ENCODE results near the gene LIN7B. TPM values are rescaled to one million over a fixed set of nuclear protein-coding genes. Genes with fewer than 3 reads are reported as not detected.

The LIN7B gene
- total and polyA plus RNA-seq, 4 donors, result 2.2 to 3.8 (median 2.8) TPM

DNA sequence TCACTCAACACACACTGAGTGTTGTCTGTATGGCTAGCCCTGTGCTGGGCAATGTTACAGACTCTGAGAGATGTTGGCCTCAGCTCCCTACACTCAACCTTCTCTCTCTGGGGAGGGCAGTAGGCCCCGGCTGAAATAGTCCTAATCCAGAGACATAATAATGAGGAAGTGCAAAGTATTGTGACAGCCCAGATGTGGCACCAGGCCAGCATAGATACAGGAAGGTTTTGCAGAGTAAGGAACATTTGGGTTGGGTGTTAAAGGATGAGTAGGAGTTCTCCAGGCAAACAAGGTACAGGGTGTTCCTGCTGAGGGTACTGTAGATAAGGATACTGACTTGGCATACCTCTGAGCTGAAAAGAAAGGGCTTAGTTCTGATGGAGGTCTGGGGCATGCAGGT, 2.4 kb downstream of the LIN7B start:
- no peak for DNase-seq (ENCODE audit: low spot score)
- TF ChIP-seq, protein P1, sequence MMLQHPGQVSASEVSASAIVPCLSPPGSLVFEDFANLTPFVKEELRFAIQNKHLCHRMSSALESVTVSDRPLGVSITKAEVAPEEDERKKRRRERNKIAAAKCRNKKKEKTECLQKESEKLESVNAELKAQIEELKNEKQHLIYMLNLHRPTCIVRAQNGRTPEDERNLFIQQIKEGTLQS (IDR thresholded peaks at IDR 0.05), result no peak
- TF ChIP-seq SP1 (IDR thresholded peaks at IDR 0.05) (no peak), JUND (IDR thresholded peaks at IDR 0.05) (no peak), HNF4G (IDR thresholded peaks at IDR 0.05) (no peak), TAF1 (conservative IDR thresholded peaks at IDR 0.05) (no peak), FOXA1 (IDR thresholded peaks at IDR 0.05) (no peak), NR2F2 (IDR thresholded peaks at IDR 0.05) (no peak), GABPA (IDR thresholded peaks at IDR 0.05 in 1 of 2, conservative IDR thresholded peaks at IDR 0.05 in 1 of 2) (no peak), YY1 (IDR thresholded peaks at IDR 0.05) (no peak), RXRA (IDR thresholded peaks at IDR 0.05) (no peak), FOXA2 (IDR thresholded peaks at IDR 0.05) (no peak), HNF4A (conservative IDR thresholded peaks at IDR 0.05) (no peak), RAD21 (IDR thresholded peaks at IDR 0.05) (no peak), EGR1 (IDR thresholded peaks at IDR 0.05; ENCODE audit: low read depth in 2 of 2) (no peak)
- TF ChIP-seq, protein P2, sequence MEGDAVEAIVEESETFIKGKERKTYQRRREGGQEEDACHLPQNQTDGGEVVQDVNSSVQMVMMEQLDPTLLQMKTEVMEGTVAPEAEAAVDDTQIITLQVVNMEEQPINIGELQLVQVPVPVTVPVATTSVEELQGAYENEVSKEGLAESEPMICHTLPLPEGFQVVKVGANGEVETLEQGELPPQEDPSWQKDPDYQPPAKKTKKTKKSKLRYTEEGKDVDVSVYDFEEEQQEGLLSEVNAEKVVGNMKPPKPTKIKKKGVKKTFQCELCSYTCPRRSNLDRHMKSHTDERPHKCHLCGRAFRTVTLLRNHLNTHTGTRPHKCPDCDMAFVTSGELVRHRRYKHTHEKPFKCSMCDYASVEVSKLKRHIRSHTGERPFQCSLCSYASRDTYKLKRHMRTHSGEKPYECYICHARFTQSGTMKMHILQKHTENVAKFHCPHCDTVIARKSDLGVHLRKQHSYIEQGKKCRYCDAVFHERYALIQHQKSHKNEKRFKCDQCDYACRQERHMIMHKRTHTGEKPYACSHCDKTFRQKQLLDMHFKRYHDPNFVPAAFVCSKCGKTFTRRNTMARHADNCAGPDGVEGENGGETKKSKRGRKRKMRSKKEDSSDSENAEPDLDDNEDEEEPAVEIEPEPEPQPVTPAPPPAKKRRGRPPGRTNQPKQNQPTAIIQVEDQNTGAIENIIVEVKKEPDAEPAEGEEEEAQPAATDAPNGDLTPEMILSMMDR (IDR thresholded peaks at IDR 0.05; ENCODE audit: low read depth, low read length, missing input control), result no peak
- TF ChIP-seq, protein P3, sequence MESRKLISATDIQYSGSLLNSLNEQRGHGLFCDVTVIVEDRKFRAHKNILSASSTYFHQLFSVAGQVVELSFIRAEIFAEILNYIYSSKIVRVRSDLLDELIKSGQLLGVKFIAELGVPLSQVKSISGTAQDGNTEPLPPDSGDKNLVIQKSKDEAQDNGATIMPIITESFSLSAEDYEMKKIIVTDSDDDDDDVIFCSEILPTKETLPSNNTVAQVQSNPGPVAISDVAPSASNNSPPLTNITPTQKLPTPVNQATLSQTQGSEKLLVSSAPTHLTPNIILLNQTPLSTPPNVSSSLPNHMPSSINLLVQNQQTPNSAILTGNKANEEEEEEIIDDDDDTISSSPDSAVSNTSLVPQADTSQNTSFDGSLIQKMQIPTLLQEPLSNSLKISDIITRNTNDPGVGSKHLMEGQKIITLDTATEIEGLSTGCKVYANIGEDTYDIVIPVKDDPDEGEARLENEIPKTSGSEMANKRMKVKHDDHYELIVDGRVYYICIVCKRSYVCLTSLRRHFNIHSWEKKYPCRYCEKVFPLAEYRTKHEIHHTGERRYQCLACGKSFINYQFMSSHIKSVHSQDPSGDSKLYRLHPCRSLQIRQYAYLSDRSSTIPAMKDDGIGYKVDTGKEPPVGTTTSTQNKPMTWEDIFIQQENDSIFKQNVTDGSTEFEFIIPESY (IDR thresholded peaks at IDR 0.05), result no peak
- TF ChIP-seq, protein P4, sequence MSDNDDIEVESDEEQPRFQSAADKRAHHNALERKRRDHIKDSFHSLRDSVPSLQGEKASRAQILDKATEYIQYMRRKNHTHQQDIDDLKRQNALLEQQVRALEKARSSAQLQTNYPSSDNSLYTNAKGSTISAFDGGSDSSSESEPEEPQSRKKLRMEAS (IDR thresholded peaks at IDR 0.05), result no peak
- TF ChIP-seq, protein P5, sequence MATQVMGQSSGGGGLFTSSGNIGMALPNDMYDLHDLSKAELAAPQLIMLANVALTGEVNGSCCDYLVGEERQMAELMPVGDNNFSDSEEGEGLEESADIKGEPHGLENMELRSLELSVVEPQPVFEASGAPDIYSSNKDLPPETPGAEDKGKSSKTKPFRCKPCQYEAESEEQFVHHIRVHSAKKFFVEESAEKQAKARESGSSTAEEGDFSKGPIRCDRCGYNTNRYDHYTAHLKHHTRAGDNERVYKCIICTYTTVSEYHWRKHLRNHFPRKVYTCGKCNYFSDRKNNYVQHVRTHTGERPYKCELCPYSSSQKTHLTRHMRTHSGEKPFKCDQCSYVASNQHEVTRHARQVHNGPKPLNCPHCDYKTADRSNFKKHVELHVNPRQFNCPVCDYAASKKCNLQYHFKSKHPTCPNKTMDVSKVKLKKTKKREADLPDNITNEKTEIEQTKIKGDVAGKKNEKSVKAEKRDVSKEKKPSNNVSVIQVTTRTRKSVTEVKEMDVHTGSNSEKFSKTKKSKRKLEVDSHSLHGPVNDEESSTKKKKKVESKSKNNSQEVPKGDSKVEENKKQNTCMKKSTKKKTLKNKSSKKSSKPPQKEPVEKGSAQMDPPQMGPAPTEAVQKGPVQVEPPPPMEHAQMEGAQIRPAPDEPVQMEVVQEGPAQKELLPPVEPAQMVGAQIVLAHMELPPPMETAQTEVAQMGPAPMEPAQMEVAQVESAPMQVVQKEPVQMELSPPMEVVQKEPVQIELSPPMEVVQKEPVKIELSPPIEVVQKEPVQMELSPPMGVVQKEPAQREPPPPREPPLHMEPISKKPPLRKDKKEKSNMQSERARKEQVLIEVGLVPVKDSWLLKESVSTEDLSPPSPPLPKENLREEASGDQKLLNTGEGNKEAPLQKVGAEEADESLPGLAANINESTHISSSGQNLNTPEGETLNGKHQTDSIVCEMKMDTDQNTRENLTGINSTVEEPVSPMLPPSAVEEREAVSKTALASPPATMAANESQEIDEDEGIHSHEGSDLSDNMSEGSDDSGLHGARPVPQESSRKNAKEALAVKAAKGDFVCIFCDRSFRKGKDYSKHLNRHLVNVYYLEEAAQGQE (IDR thresholded peaks at IDR 0.05), result no peak
- Histone ChIP-seq H3K4me3 (ENCODE audit: low read depth in 1 of 3, low read length in 3 of 3) (no peak overlapping the region), H3K9me3 (ENCODE audit: control insufficient read depth in 4 of 4, low read length in 3 of 4) (no peaks in the 10 kb centered on the region), H3K27me3 (ENCODE audit: control insufficient read depth in 4 of 4, insufficient read depth in 4 of 4, low read length in 3 of 4) (no peaks in the 10 kb centered on the region), H3K27ac (ENCODE audit: low read depth in 1 of 2, low read length in 2 of 2) (no peak overlapping the region), H3K36me3 (ENCODE audit: control insufficient read depth in 4 of 4, insufficient read depth in 3 of 4, low read depth in 1 of 4, low read length in 3 of 4) (no peaks in the 10 kb centered on the region), H3K9ac (ENCODE audit: low read depth in 1 of 2, low read length in 2 of 2) (no peak overlapping the region), H3K4me1 (ENCODE audit: control insufficient read depth in 4 of 4, insufficient read depth in 4 of 4, low read length in 3 of 4) (peaks cover 11 to 43% (median 27%) of the 10 kb centered on the region in 4 donors)
- WGBS, result 47% methylated on average over 1 of the region's 1 CpG

Data from liver (tissue), 9 donors.